Suprapubic skin (tissue), 4 donors: ENCODE measurements around the gene TMEM184B.

ENCODE experiments used
- EP300 ChIP-seq: sonication (generic); formaldehyde crosslinking; IDR thresholded peaks from one replicate; pipeline ENCODE4 v1.6.1; 2017; ENCODE audit warnings: antibody characterized with exemption
- POLR2A ChIP-seq, 2 donors: fragments of 450-650 bp; IDR thresholded peaks; one replicate each; pipeline ENCODE4 v1.6.1; 2017; ENCODE audit warnings: antibody characterized with exemption in 2 of 2, mild to moderate bottlenecking in 2 of 2, moderate library complexity in 2 of 2
- POLR2AphosphoS5 ChIP-seq, 3 donors: sonication (generic); formaldehyde crosslinking; IDR thresholded peaks; one replicate each; pipeline ENCODE4 v1.6.1; 2017; ENCODE audit warnings: antibody characterized with exemption in 3 of 3
- TF ChIP-seq, protein P1 (sequence below), 2 donors: fragments of 200-600 bp in 1 of 2; fragments of 450-650 bp in 1 of 2; sonication (generic) in 1 of 2; IDR thresholded peaks; one replicate each; pipeline ENCODE4 v1.5.1; 2016 to 2019; ENCODE audit warnings: antibody characterized with exemption in 2 of 2, mild to moderate bottlenecking in 1 of 2, moderate library complexity in 1 of 2

DNA sequence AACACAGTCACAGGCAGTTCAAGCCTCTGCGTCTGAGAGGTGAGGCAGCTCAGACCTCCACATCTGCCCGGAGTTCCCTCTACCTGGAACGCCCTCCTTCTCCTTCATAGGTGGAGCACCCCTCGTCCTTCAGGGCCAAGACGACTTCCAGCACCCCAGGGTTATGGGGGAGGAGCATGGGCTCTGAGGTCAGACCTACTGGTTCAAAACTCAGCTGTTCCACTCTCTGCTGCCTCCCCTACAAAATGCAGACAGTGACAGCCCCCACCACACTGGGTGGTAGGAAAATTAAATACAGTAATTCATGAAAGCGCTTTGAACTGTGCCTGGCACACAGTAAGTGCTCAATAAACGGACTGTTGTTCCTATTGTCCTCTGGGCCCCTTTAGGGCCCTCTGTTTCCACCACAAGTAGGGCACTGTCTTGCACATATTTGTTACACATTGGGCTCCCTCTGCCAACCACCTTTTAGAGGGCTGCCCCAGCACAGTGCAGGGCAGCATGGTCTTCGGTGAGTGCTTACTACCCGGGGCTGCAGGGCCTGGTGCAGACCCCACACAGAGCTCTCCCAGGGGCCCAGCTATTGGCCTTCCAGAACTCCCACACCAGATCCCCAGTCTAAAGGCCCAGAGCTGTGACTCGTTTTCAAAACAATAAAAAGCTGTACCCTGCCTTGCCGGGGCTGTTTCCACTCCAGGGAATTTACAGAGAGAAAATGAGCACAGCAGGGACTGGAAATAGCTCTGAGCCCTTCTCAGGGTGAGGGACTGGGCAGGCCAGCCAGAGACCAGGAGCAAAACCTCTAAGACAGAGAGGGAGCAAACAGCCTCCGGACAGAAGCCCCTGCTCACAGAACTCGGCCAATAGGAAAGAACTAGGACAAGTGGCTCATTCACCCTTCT is 2.5 kb downstream of the TMEM184B start:
- TF ChIP-seq, protein P1, sequence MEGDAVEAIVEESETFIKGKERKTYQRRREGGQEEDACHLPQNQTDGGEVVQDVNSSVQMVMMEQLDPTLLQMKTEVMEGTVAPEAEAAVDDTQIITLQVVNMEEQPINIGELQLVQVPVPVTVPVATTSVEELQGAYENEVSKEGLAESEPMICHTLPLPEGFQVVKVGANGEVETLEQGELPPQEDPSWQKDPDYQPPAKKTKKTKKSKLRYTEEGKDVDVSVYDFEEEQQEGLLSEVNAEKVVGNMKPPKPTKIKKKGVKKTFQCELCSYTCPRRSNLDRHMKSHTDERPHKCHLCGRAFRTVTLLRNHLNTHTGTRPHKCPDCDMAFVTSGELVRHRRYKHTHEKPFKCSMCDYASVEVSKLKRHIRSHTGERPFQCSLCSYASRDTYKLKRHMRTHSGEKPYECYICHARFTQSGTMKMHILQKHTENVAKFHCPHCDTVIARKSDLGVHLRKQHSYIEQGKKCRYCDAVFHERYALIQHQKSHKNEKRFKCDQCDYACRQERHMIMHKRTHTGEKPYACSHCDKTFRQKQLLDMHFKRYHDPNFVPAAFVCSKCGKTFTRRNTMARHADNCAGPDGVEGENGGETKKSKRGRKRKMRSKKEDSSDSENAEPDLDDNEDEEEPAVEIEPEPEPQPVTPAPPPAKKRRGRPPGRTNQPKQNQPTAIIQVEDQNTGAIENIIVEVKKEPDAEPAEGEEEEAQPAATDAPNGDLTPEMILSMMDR (IDR thresholded peaks at IDR 0.05) = no peak
- no peak for TF ChIP-seq POLR2AphosphoS5 (IDR thresholded peaks at IDR 0.05)
- TF ChIP-seq POLR2A (IDR thresholded peaks at IDR 0.05) = no peak
- no peak for TF ChIP-seq EP300
